RWPE2 (cell line): Measurements from ENCODE around the gene RFWD3.

Experiments used
- ATAC-seq: fragments of 200-7000 bp; cut with Tn5 transposase; 3 replicates; pipeline ENCODE4 v1.9.1; 2021; ENCODE audit warnings: low read depth
- DNase-seq: peaks from one replicate; pipeline ENCODE4 v3.0.0-alpha.2; 2020; ENCODE audit warnings: low spot score
- H3K27ac ChIP-seq: fragments of 450-650 bp; 2 replicates; pipeline ENCODE4 v1.5.1; 2017; ENCODE audit warnings: mild to moderate bottlenecking; ENCODE audit not compliant: poor library complexity, severe bottlenecking
- H3K27me3 ChIP-seq: fragments of 250-450 bp; sonication (Bioruptor Pico); 2 replicates; pipeline ENCODE4 v1.5.1; 2021; ENCODE audit warnings: mild to moderate bottlenecking, moderate library complexity; ENCODE audit not compliant: insufficient read depth, poor library complexity, severe bottlenecking
- H3K36me3 ChIP-seq: fragments of 250-450 bp; sonication (Bioruptor Pico); 2 replicates; pipeline ENCODE4 v1.5.1; 2020; ENCODE audit warnings: low read depth, mild to moderate bottlenecking, moderate library complexity
- H3K4me1 ChIP-seq: fragments of 250-450 bp; sonication (Bioruptor Pico); 2 replicates; pipeline ENCODE4 v1.5.1; 2021; ENCODE audit warnings: mild to moderate bottlenecking, moderate library complexity; ENCODE audit not compliant: insufficient read depth, poor library complexity, severe bottlenecking
- H3K4me3 ChIP-seq: fragments of 250-450 bp; sonication (Bioruptor Pico); 2 replicates; pipeline ENCODE4 v1.5.1; 2021; ENCODE audit warnings: mild to moderate bottlenecking, moderate library complexity; ENCODE audit not compliant: severe bottlenecking
- H3K9me3 ChIP-seq: fragments of 250-450 bp; sonication (Bioruptor Pico); 2 replicates; pipeline ENCODE4 v1.5.1; 2021; ENCODE audit warnings: mild to moderate bottlenecking, moderate library complexity; ENCODE audit not compliant: severe bottlenecking
- TF ChIP-seq, protein P1 (sequence below): fragments of 450-650 bp; IDR thresholded peaks from one replicate; pipeline ENCODE4 v1.5.1; 2017; ENCODE audit warnings: mild to moderate bottlenecking, moderate library complexity; ENCODE audit not compliant: poor library complexity, severe bottlenecking

Gene RFWD3

DNA sequence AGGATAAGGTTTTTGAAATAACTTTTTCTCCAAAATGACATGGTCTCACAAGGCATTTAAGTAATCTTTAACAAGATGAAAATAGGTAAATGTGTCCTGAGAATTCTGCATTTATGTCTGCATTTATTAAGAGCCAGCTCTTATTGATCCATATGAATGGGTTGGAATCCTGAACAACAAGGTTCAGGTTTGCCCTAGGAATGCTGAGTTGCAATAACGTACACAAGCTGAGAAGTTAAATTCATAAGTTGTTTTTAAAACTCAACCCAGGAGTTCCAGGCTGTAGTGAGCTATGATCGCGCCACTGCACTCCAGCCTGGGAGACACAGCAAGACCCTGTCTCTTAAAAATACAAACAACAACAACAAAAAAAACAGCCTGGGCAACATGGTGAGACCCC is 87.8 kb downstream of the RFWD3 start:
- TF ChIP-seq, protein P1, sequence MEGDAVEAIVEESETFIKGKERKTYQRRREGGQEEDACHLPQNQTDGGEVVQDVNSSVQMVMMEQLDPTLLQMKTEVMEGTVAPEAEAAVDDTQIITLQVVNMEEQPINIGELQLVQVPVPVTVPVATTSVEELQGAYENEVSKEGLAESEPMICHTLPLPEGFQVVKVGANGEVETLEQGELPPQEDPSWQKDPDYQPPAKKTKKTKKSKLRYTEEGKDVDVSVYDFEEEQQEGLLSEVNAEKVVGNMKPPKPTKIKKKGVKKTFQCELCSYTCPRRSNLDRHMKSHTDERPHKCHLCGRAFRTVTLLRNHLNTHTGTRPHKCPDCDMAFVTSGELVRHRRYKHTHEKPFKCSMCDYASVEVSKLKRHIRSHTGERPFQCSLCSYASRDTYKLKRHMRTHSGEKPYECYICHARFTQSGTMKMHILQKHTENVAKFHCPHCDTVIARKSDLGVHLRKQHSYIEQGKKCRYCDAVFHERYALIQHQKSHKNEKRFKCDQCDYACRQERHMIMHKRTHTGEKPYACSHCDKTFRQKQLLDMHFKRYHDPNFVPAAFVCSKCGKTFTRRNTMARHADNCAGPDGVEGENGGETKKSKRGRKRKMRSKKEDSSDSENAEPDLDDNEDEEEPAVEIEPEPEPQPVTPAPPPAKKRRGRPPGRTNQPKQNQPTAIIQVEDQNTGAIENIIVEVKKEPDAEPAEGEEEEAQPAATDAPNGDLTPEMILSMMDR = no peak
- ATAC-seq (no peak), DNase-seq (no peak)
- Histone ChIP-seq H3K9me3 (no peaks in the 10 kb centered on the region), H3K4me3 (no peak overlapping the region), H3K27me3 (no peaks in the 10 kb centered on the region), H3K36me3 (no peaks in the 10 kb centered on the region), H3K4me1 (peaks cover 14% of the 10 kb centered on the region), H3K27ac (peak overlapping the region; percentile 45)

DNA sequence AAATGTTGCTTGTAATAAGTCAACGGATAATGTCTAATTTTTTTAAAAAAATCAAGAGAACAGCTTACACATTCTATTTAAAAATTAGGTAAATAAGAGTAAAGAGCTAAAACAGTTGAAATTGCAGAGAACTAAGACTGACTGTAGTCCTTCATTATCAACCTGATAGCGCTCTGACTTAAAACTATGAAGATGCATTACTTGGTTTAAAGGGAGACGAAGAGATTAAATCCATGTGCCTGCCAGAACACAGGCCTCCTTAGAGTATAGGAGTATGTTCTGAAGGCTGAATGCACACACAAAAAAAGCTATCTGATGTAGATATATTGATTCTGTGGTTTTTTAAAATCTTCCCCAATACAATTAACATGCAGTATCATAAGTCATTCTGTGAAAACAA is 88.2 kb downstream of the RFWD3 start:
- Histone ChIP-seq H3K27ac (peak overlapping the region; percentile 45), H3K4me1 (peaks cover 14% of the 10 kb centered on the region), H3K9me3 (no peaks in the 10 kb centered on the region), H3K4me3 (no peak overlapping the region), H3K27me3 (no peaks in the 10 kb centered on the region), H3K36me3 (no peaks in the 10 kb centered on the region)
- ATAC-seq = peak; percentile 18; the same call in 1 of the 3 replicates
- TF ChIP-seq, protein P1 = no peak
- DNase-seq = no peak

DNA sequence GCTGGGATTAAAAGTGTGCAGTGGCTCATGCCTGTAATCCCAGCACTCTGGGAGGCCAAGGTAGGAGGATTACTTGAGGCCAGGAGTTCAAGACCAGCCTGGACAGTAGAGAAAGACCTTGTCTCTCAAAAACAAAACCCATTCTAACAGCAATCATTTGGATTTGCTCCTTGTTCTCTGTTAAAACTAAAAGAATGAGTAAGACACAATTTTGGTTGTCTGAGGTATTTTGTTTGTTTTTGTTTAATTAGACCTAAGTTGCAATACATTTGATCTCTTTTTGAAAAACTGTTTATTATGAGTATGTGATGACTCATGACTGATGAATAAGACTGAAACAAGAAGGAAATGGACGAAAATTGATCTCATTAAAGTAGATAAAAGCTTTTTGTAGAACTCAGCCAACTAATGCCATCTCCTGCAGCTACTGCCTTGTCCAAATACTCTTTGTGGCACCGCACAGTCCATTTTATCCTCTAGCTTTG is 88.8 kb downstream of the RFWD3 start:
- DNase-seq (no peak), ATAC-seq (peak; percentile 85)
- Histone ChIP-seq H3K27me3 (no peaks in the 10 kb centered on the region), H3K9me3 (no peaks in the 10 kb centered on the region), H3K4me1 (peaks cover 14% of the 10 kb centered on the region), H3K27ac (peak overlapping the region; percentile 45), H3K4me3 (no peak overlapping the region), H3K36me3 (no peaks in the 10 kb centered on the region)
- TF ChIP-seq, protein P1 = no peak

DNA sequence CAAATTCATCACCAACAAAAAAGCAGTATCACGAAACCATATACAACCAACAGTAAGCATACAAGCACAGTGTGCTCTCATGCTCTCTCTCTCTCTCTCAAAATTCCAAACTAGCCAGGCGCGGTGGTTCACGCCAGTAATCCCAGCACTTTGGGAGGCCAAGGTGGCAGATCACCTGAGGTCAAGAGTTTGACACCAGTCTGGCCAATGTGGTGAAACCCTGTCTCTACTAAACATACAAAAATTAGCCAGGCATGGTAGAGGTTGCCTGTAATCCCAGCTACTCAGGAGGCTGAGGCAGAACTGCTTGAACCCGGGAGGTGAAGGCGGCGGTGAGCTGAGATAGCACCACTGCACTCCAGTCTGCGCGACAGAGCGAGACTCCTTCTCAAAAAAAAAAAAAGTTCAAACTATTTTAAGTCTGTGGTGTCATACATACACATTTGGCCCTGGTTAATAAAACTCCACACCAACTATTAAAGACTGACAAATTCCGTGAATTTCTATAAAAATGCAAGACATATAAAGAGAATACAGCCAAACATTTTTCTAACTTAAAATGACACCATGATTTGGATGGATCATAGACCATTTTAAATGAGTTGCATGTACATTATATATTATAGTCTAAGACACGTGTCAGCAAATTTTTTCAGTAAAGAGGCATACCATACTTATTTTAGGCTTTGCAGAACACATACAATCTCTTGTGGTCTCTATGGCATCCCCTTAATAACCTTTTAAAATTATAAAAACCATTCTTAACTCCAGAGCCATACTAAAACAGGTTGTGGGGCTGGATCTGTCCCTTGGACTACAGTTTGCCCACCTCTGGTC is 90.7 kb downstream of the RFWD3 start:
- H3K4me3 ChIP-seq = no peak overlapping the region
- H3K4me1 ChIP-seq = peaks cover 14% of the 10 kb centered on the region
- H3K9me3 ChIP-seq = no peaks in the 10 kb centered on the region
- H3K27ac ChIP-seq = no peak overlapping the region
- DNase-seq (no peak), ATAC-seq (no peak)
- TF ChIP-seq, protein P1 = no peak
- H3K27me3 ChIP-seq = no peaks in the 10 kb centered on the region
- no peaks in the 10 kb centered on the region for H3K36me3 ChIP-seq

DNA sequence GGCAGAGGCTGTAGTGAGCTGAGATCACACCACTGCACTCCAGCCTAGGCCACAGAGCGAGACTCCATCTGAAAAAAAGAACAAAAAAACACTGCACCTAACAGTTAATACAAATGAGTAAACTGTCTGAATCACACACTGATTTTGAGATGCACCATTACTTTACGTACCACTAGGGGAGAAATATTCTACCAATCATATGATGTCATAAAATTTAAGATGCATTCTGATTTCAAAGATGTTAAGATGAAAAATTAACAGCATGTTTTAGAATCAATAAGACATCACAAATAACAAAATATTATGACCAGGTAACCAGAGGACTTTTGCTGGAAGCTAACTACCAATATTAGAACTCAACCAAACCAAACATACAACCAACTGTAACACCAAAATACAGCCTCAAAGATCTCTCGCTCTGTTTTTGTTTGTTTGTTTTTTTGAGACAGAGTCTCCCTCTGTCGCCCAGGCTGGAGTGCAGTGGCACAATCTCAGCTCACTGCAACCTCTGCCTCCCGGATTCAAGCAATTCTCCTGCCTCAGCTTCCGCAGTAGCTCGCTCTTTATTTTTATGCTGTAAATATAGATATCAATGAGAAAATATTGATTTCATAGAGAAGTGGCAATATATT is 91.4 kb downstream of the RFWD3 start:
- no peaks in the 10 kb centered on the region for H3K9me3 ChIP-seq
- no peak for ATAC-seq
- H3K27me3 ChIP-seq = no peaks in the 10 kb centered on the region
- peaks cover 14% of the 10 kb centered on the region for H3K4me1 ChIP-seq
- DNase-seq = no peak
- H3K36me3 ChIP-seq = no peaks in the 10 kb centered on the region
- no peak overlapping the region for H3K27ac ChIP-seq
- H3K4me3 ChIP-seq = no peak overlapping the region
- TF ChIP-seq, protein P1 = no peak
